Naive thymus-derived CD8-positive, alpha-beta T cell (primary cell): ENCODE results near the gene ARHGAP25. TPM values are rescaled to one million over a fixed set of nuclear protein-coding genes. Genes with fewer than 3 reads are reported as not detected.

Experiments
- ATAC-seq, 2 donors: fragments of 150-1000 bp; cut with Tn5 transposase in 1 of 2; sonication (Bioruptor Pico), chemical (Tn5 transposase) in 1 of 2; 1 replicate in 1 of 2; 2 replicates in 1 of 2; pipeline ENCODE4 v1.10.0; 2021; ENCODE audit warnings: mild to moderate bottlenecking in 2 of 2, moderate library complexity in 2 of 2
- POLR2A ChIA-PET: fragments of 350-600 bp; sonication (Branson Sonifier 250); formaldehyde crosslinking; loops from one replicate; lab custom pipeline; 2021; ENCODE audit warnings: antibody characterized with exemption; lab: Charles Lee
- DNase-seq, 10 donors: peaks; one replicate each; pipeline versions ENCODE4 v3.0.0 to v3.0.0-alpha.2; 2020 to 2022
- H3K27ac Mint-ChIP-seq, 10 donors: one replicate each; pipeline ENCODE4 v1.8.0; 2020 to 2022; ENCODE audit warnings: mild to moderate bottlenecking in 10 of 10, mixed read lengths in 10 of 10, moderate library complexity in 4 of 10, inconsistent platforms in 1 of 10
- H3K27me3 Mint-ChIP-seq, 5 donors: one replicate each; pipeline ENCODE4 v1.8.0; 2021 to 2022; ENCODE audit warnings: mixed read lengths in 5 of 5
- H3K36me3 Mint-ChIP-seq, 3 donors: one replicate each; pipeline ENCODE4 v1.8.0; 2020 to 2022; ENCODE audit warnings: mixed read lengths in 3 of 3, mild to moderate bottlenecking in 2 of 3, inconsistent platforms in 1 of 3
- H3K4me1 Mint-ChIP-seq, 4 donors: one replicate each; pipeline ENCODE4 v1.8.0; 2021 to 2022; ENCODE audit warnings: mixed read lengths in 4 of 4
- H3K4me3 Mint-ChIP-seq, 10 donors: one replicate each; pipeline ENCODE4 v1.8.0; 2020 to 2022; ENCODE audit warnings: mild to moderate bottlenecking in 10 of 10, mixed read lengths in 10 of 10, moderate library complexity in 6 of 10, inconsistent platforms in 1 of 10
- H3K9me3 Mint-ChIP-seq, 9 donors: one replicate each; pipeline ENCODE4 v1.8.0; 2020 to 2022; ENCODE audit warnings: mixed read lengths in 9 of 9, mild to moderate bottlenecking in 3 of 9, inconsistent platforms in 1 of 9, moderate library complexity in 1 of 9
- polyA plus RNA-seq, 3 donors: library from polyadenylated mRNA; unstranded; fragments of 300-500 nt; fragmentation: Illumina TruSeq; gene quantifications; one replicate each; pipeline ENCODE4 v1.2.3, GENCODE V29; 2021
- total RNA-seq, 8 experiments: library from RNA in 2 of 8; stranded (reverse) in 2 of 8; gene quantifications; one replicate each; pipeline ENCODE4 v1.2.3 and lab custom pipeline; 2021 to 2026

ARHGAP25 gene
- total and polyA plus RNA-seq, 5 experiments from 2014 or later = 76.5 to 124 (median 104) TPM

DNA sequence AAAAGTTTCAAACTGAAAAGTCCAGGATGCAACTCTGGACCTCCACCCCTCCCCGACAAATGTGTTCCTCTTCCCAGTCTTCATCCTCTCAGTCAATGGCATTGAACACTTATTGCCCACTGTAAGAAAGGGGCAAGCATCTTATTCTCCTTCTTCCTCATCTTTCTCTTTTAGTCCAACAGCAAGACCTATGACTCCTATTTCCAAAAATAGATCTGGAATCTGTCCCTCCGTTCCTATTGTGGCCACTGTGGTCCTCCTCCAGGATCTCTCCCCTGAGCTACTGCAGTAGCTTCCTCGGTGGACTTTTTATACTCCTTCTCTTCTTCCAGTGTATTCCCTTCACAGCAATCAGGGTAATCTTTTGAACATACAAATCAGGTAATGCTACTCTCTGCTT, 28.0 kb upstream of the ARHGAP25 start:
- no peak for ATAC-seq
- H3K4me3 Mint-ChIP-seq = no peak overlapping the region
- H3K27ac Mint-ChIP-seq = no peak overlapping the region
- no peaks in the 10 kb centered on the region for H3K36me3 Mint-ChIP-seq
- H3K27me3 Mint-ChIP-seq = no peaks in the 10 kb centered on the region
- peaks cover 0 to 19% (median 7%) of the 10 kb centered on the region in 4 donors for H3K4me1 Mint-ChIP-seq
- no peaks in the 10 kb centered on the region for H3K9me3 Mint-ChIP-seq
- POLR2A ChIA-PET = no interaction called here
- DNase-seq = no peak

DNA sequence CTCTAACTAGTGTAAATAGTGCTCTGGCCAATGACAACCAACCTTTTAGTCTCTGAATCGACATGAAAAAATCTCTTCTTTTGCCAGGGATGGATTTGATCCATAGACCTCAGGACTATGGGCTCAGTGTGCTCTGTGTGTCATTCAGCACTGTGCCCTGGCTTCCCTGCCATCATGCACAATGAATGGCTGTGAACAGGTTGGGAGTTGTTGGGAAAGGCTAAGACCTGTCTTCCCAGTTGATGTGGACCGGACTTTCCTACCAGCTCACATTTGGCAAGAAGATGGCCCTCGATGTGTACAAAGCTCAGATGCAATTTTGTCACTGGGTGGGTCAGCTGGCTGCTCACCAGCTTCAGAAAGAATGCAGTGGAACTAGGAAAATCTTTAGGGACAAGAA, 26.0 kb upstream of the ARHGAP25 start:
- peaks cover 0 to 21% (median 7%) of the 10 kb centered on the region in 4 donors for H3K4me1 Mint-ChIP-seq
- POLR2A ChIA-PET = interaction anchor here (0.8 to 1.5 kb wide), 3 partner anchors 12 to 200 kb away, joined by 3 to 4 read pairs (median 3); partner anchors contain the start of gene ARHGAP25
- no peaks in the 10 kb centered on the region for H3K9me3 Mint-ChIP-seq
- H3K27ac Mint-ChIP-seq = no peak overlapping the region
- DNase-seq (no peak), ATAC-seq (no peak)
- H3K36me3 Mint-ChIP-seq = no peaks in the 10 kb centered on the region
- H3K27me3 Mint-ChIP-seq = no peaks in the 10 kb centered on the region
- H3K4me3 Mint-ChIP-seq = no peak overlapping the region

GRCh38 chr2:68709421-68709911, 25.1 kb upstream of the ARHGAP25 start:
- Mint-ChIP-seq H3K27me3 (no peaks in the 10 kb centered on the region), H3K36me3 (no peaks in the 10 kb centered on the region), H3K9me3 (no peaks in the 10 kb centered on the region), H3K4me3 (peak overlapping the region in 2 of 10 donors; percentile 1 to 35), H3K4me1 (peaks cover 5 to 29% (median 12%) of the 10 kb centered on the region in 4 donors), H3K27ac (peak overlapping the region in 1 of 10 donors; percentile 75)
- DNase-seq (peak in 3 of 10 donors; percentile 34 to 51 (median 36)), ATAC-seq (peak; percentile 33 to 59)
- POLR2A ChIA-PET = interaction anchor here (0.8 to 1.5 kb wide), 4 partner anchors 11 to 199 kb away, joined by 3 to 4 read pairs (median 3); partner anchors contain the start of gene ARHGAP25

DNA sequence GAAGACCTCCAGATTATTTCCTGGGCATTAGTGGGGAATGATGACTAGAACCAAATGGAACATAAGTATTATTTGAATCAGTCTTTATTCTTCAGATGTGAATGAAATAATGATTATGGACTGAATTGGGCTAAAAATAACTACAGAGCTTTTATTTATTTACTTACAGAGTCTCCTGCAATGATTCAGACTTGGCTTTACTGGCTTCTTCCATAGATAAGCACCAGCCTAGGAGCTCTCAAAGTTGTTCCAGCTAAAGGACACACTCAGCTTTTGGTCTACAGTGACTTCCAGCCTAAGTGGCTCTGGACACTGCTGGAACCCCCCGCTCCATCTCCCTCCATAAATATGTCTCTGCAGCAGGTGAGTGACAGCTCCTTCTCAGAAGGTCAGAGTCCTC, 24.3 kb upstream of the ARHGAP25 start:
- ATAC-seq = no peak
- Mint-ChIP-seq H3K9me3 (no peaks in the 10 kb centered on the region), H3K4me3 (no peak overlapping the region), H3K27ac (peak overlapping the region in 1 of 10 donors; percentile 26), H3K36me3 (no peaks in the 10 kb centered on the region), H3K27me3 (no peaks in the 10 kb centered on the region), H3K4me1 (peaks cover 9 to 38% (median 20%) of the 10 kb centered on the region in 4 donors)
- DNase-seq = no peak
- POLR2A ChIA-PET = interaction anchor here (0.5 to 1.0 kb wide), 2 partner anchors 24 to 31 kb away, joined by 3 read pairs; partner anchors contain the start of gene ARHGAP25

DNA sequence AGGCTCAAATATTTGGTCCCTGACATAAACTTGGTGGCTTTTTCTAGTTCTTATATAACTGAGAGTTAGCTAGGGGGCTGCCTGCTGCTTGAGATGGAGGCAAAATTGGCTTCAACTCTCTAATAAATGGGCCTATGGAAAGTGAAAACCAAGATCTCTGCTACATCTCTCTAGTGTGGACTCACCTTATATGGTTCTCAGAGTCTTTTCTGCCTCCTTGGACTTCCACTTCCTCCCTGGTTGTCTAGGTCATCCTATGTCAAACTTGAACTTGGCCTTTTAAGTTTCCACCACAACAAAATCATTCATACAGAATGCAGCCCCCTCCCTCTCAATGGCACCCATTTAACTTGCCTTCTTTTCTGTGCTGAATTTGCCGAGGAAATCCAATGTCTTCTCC, 23.9 kb upstream of the ARHGAP25 start:
- POLR2A ChIA-PET = interaction anchor here (1.0 kb wide), 1 partner anchor 31 kb away, joined by 3 read pairs; no protein-coding TSS in a partner anchor
- ATAC-seq = no peak
- peak overlapping the region in 1 of 10 donors; percentile 26 for H3K27ac Mint-ChIP-seq
- H3K4me3 Mint-ChIP-seq = no peak overlapping the region
- H3K9me3 Mint-ChIP-seq = no peaks in the 10 kb centered on the region
- no peak for DNase-seq
- peaks cover 9 to 42% (median 24%) of the 10 kb centered on the region in 4 donors for H3K4me1 Mint-ChIP-seq
- no peaks in the 10 kb centered on the region for H3K27me3 Mint-ChIP-seq
- no peaks in the 10 kb centered on the region for H3K36me3 Mint-ChIP-seq

DNA sequence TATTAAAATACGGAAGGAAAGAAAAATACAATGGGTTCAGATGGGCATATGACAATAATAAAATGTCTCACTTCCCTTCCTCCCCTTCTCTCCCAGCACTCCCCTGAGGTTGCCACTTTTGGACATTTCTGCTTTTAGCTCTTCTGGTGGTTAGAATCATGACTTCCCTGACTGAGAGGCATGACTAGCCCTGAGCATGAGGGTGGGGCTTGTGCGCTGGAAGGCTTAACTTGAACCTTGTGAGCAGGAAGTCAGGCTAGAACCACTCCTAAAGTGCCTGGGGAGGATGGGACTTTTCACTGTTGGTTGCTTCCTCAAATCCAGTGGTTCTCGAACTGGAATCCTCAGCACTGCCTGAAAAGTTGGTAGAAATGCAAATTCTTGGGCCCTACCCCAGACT, 19.7 kb upstream of the ARHGAP25 start:
- Mint-ChIP-seq H3K36me3 (no peaks in the 10 kb centered on the region), H3K4me1 (peaks cover 26 to 76% (median 58%) of the 10 kb centered on the region in 4 donors), H3K27me3 (no peaks in the 10 kb centered on the region), H3K27ac (peak overlapping the region in 4 of 10 donors; percentile 34 to 92 (median 66)), H3K9me3 (no peaks in the 10 kb centered on the region), H3K4me3 (peak overlapping the region in 1 of 10 donors; percentile 13)
- ATAC-seq (peak; percentile 60 to 63), DNase-seq (peak in 1 of 10 donors; percentile 26)
- POLR2A ChIA-PET = interaction anchor here (1.0 kb wide), 2 partner anchors 9 to 23 kb away, joined by 4 read pairs; no protein-coding TSS in a partner anchor

DNA sequence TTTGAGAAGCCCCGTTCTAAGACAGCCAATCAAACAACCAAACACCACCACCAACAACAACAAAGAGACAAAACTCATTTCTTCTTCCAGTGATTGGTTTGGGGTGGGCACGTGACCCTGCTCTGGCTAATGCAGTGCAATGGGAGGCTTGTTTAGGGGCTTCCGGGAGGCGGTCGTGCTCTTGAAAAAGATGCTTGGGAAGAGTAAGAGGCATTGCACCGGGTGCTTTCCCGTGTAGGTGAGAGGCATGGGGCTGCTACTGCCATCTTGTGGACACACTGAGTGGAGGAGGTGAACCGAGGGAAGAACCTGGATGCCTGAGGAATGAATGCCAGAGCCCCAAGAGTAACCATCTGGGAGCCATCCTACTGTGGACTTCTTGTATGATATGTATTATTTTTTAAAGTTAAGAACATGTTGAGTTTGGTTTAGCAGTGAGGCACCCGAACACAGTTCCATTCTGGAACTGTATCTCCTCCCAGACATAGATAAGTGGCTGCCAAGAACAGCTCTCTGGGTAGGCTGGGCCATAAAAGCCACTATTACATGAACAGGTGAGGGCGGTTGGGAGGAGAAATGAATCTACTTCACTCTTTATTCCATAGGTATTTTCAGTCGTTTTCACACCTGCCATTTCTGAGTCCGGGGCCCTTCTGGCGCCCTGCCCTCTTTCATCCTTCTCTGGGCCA, 19.1 kb upstream of the ARHGAP25 start:
- no peaks in the 10 kb centered on the region for H3K9me3 Mint-ChIP-seq
- peak in 4 of 10 donors; percentile 22 to 68 (median 32) for DNase-seq
- peak overlapping the region in 8 of 10 donors; percentile 21 to 92 (median 66) for H3K27ac Mint-ChIP-seq
- H3K36me3 Mint-ChIP-seq = no peaks in the 10 kb centered on the region
- H3K4me1 Mint-ChIP-seq = peaks cover 28 to 79% (median 64%) of the 10 kb centered on the region in 4 donors
- no peaks in the 10 kb centered on the region for H3K27me3 Mint-ChIP-seq
- POLR2A ChIA-PET = interaction anchor here (1.0 kb wide), 1 partner anchor 8 kb away, joined by 4 read pairs; no protein-coding TSS in a partner anchor
- ATAC-seq = peak in 1 of 2 donors; percentile 46
- H3K4me3 Mint-ChIP-seq = peak overlapping the region in 2 of 10 donors; percentile 18 to 28

DNA sequence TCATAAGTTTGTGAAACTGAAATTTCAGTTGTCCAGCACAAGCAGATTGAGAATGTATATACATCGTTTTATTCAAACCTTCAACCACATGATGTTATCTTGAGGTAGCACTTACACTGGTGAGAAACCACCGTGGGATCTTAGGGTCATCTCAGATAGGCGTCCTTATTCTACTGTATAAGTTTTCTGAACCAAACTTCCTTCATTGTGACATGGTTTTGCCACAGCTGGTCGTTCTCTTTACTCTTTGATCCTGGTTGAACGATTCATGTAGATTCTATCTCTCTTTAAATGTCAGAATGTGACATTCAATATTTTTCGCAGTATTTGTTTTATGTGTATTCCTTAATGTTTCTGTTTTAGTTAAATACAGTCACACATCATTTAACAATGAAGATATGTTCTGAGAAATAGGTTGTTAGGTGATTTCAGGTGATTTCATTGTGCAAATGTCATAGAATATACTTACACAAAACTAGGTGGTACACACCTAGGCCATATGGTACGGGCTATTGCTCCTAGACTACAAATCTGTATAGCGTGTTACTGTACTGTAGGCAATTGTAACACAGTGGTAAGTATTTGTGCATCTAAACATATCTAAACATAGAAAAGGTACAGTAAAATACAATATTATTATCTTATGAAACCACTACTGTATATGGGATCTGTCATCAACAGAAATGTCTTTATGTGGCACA, 17.9 kb upstream of the ARHGAP25 start:
- H3K27me3 Mint-ChIP-seq = no peaks in the 10 kb centered on the region
- POLR2A ChIA-PET = interaction anchor here (1.3 to 1.7 kb wide), 2 partner anchors 24 to 50 kb away, joined by 3 to 4 read pairs; no protein-coding TSS in a partner anchor
- H3K9me3 Mint-ChIP-seq = no peaks in the 10 kb centered on the region
- peak overlapping the region in 4 of 10 donors; percentile 4 to 33 (median 24) for H3K4me3 Mint-ChIP-seq
- no peaks in the 10 kb centered on the region for H3K36me3 Mint-ChIP-seq
- no peak for DNase-seq
- peaks cover 33 to 86% (median 76%) of the 10 kb centered on the region in 4 donors for H3K4me1 Mint-ChIP-seq
- peak overlapping the region; percentile 0 to 92 (median 63) for H3K27ac Mint-ChIP-seq
- no peak for ATAC-seq

- Mint-ChIP-seq H3K4me1 (peaks cover 38 to 91% (median 81%) of the 10 kb centered on the region in 4 donors), H3K36me3 (no peaks in the 10 kb centered on the region), H3K9me3 (no peaks in the 10 kb centered on the region), H3K27ac (peak overlapping the region; percentile 0 to 92 (median 50)), H3K27me3 (no peaks in the 10 kb centered on the region), H3K4me3 (peak overlapping the region in 4 of 10 donors; percentile 4 to 33 (median 12))
- POLR2A ChIA-PET = interaction anchor here (0.6 to 2.0 kb wide), 4 partner anchors 17 to 112 kb away, joined by 3 to 6 read pairs (median 4); no protein-coding TSS in a partner anchor
- ATAC-seq (peak in 1 of 2 donors; percentile 41), DNase-seq (no peak)
These were observed 17.3 kb upstream of the ARHGAP25 start for GRCh38 chr2:68717305-68717661.

DNA sequence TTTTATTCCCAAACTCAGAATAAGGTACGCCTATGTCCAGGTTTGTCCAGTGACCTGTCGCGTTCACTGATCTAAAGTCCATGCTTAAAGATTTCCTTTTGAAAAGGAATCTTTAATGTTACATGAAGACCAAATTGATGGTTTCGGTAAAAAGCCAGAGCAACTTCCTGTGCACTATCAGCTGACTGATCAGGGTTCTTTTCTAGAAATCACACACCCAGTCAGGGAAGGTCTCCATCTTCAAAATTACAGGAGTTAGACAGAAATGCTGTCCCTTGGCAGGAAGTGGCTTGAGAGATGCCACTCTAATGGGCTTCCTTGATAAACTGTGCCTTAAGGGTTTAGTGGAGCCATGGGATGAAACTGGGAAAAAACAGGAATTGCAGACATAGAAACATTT, 14.7 kb upstream of the ARHGAP25 start:
- POLR2A ChIA-PET = interaction anchor here (0.8 to 3.7 kb wide), 5 partner anchors 11 to 47 kb away, joined by 3 to 22 read pairs (median 5); partner anchors contain the start of gene ARHGAP25
- ATAC-seq (peak in 1 of 2 donors; percentile 50), DNase-seq (peak in 2 of 10 donors; percentile 22 to 39)
- H3K4me1 Mint-ChIP-seq = peaks cover 34 to 92% (median 85%) of the 10 kb centered on the region in 4 donors
- peak overlapping the region; percentile 60 to 92 (median 81) for H3K27ac Mint-ChIP-seq
- H3K9me3 Mint-ChIP-seq = no peaks in the 10 kb centered on the region
- no peaks in the 10 kb centered on the region for H3K36me3 Mint-ChIP-seq
- H3K4me3 Mint-ChIP-seq = peak overlapping the region; percentile 36 to 78 (median 64)
- no peaks in the 10 kb centered on the region for H3K27me3 Mint-ChIP-seq

DNA sequence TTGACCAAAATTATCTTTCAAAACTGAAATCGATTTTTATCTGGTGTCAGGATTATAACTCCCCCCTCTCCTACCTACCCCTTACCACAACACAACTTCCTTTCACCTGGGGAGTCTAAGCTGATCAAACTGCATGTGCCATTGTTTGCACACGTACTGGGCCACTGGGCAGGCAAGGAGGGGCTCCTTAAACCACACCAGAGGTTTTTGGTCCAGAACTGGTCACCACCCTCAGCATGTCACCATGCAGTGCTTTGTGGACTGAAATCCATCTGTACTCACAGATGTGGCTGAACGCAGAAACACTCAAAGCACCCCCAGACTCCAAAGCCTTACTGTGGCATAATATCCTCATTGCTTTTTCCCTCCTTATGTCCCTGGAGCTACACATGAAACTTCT, 13.9 kb upstream of the ARHGAP25 start:
- DNase-seq (no peak), ATAC-seq (no peak)
- Mint-ChIP-seq H3K9me3 (no peaks in the 10 kb centered on the region), H3K36me3 (no peaks in the 10 kb centered on the region), H3K27ac (peak overlapping the region in 8 of 10 donors; percentile 0 to 92 (median 88)), H3K27me3 (no peaks in the 10 kb centered on the region), H3K4me1 (peaks cover 32 to 88% (median 79%) of the 10 kb centered on the region in 4 donors), H3K4me3 (peak overlapping the region in 9 of 10 donors; percentile 21 to 85 (median 76))
- POLR2A ChIA-PET = interaction anchor here (1.1 to 3.7 kb wide), 8 partner anchors 10 to 109 kb away, joined by 3 to 22 read pairs (median 5); partner anchors contain the start of gene ARHGAP25
